GM23248 (cell line): ENCODE data around the gene TMED8.

Source experiments
- EZH2 ChIP-seq: fragments of 200-600 bp; sonication (generic); IDR thresholded peaks from 2 replicates; pipeline ENCODE4 v1.6.1; 2018; ENCODE audit warnings: antibody characterized with exemption, mild to moderate bottlenecking; ENCODE audit not compliant: insufficient read depth, poor library complexity, severe bottlenecking
- EZH2phosphoT487 ChIP-seq: fragments of 200-600 bp; sonication (generic); IDR thresholded peaks from 2 replicates; pipeline ENCODE4 v1.6.1; 2018; ENCODE audit warnings: antibody characterized with exemption, moderate library complexity, mild to moderate bottlenecking, low read depth; ENCODE audit not compliant: insufficient read depth

GRCh38 chr14:77407158-77407557 is 30.3 kb upstream of the TMED8 start:
- TF ChIP-seq EZH2 (no peak), EZH2phosphoT487 (no peak)
